ENCODE data around the gene G3BP2. TPM values are rescaled to one million over a fixed set of nuclear protein-coding genes. Genes with fewer than 3 reads are reported as not detected.

G3BP2 gene
- total and polyA plus RNA-seq, 4 donors = 15.7 to 81.6 (median 55.1) TPM

DNA sequence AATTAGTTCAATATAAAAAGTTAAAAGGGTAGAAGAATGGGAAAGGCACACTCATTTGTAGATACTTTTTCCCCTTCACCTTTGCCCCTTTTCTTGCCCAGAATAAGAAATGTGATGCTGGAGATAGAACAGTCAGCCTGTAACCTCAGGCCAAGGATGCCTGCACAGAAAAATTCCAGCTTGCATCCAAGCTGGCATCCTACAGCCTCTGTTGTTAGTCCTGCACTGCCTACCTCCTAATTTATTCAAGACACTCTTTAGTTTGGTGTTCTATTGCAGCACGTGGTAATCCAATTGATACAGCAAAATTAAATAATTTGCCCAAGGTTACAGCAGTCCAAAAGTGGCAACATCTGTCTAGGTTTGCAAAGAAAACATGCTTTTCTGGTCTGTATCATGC, 41.5 kb upstream of the G3BP2 start:
- H3K27me3 ChIP-seq (ENCODE audit: control insufficient read depth in 4 of 4, insufficient read depth in 4 of 4, low read length in 3 of 4) = no peaks in the 10 kb centered on the region
- H3K4me1 ChIP-seq (ENCODE audit: control insufficient read depth in 4 of 4, insufficient read depth in 4 of 4, low read length in 3 of 4) = peaks cover 9 to 27% (median 13%) of the 10 kb centered on the region in 4 donors
- H3K9ac ChIP-seq (ENCODE audit: low read depth in 1 of 2, low read length in 2 of 2) = no peak overlapping the region
- H3K9me3 ChIP-seq (ENCODE audit: control insufficient read depth in 4 of 4, low read length in 3 of 4) = no peaks in the 10 kb centered on the region
- TF ChIP-seq NR2F2 (IDR thresholded peaks at IDR 0.05) = no peak
- no peak for TF ChIP-seq HNF4A (conservative IDR thresholded peaks at IDR 0.05)
- no peak for TF ChIP-seq FOXA2 (IDR thresholded peaks at IDR 0.05)
- TF ChIP-seq, protein P1, sequence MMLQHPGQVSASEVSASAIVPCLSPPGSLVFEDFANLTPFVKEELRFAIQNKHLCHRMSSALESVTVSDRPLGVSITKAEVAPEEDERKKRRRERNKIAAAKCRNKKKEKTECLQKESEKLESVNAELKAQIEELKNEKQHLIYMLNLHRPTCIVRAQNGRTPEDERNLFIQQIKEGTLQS (IDR thresholded peaks at IDR 0.05) = no peak
- TF ChIP-seq TAF1 (conservative IDR thresholded peaks at IDR 0.05) = no peak
- TF ChIP-seq EGR1 (IDR thresholded peaks at IDR 0.05; ENCODE audit: low read depth in 2 of 2) = no peak
- TF ChIP-seq, protein P2, sequence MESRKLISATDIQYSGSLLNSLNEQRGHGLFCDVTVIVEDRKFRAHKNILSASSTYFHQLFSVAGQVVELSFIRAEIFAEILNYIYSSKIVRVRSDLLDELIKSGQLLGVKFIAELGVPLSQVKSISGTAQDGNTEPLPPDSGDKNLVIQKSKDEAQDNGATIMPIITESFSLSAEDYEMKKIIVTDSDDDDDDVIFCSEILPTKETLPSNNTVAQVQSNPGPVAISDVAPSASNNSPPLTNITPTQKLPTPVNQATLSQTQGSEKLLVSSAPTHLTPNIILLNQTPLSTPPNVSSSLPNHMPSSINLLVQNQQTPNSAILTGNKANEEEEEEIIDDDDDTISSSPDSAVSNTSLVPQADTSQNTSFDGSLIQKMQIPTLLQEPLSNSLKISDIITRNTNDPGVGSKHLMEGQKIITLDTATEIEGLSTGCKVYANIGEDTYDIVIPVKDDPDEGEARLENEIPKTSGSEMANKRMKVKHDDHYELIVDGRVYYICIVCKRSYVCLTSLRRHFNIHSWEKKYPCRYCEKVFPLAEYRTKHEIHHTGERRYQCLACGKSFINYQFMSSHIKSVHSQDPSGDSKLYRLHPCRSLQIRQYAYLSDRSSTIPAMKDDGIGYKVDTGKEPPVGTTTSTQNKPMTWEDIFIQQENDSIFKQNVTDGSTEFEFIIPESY (IDR thresholded peaks at IDR 0.05) = no peak
- TF ChIP-seq JUND (IDR thresholded peaks at IDR 0.05) = no peak
- no peak for TF ChIP-seq FOXA1 (IDR thresholded peaks at IDR 0.05)
- TF ChIP-seq HNF4G (IDR thresholded peaks at IDR 0.05) = no peak
- H3K4me3 ChIP-seq (ENCODE audit: low read depth in 1 of 3, low read length in 3 of 3) = no peak overlapping the region
- H3K36me3 ChIP-seq (ENCODE audit: control insufficient read depth in 4 of 4, insufficient read depth in 3 of 4, low read depth in 1 of 4, low read length in 3 of 4) = peaks cover 0 to 5% (median 3%) of the 10 kb centered on the region in 4 donors
- H3K27ac ChIP-seq (ENCODE audit: low read depth in 1 of 2, low read length in 2 of 2) = no peak overlapping the region
- no peak for DNase-seq (ENCODE audit: low spot score)
- 38% methylated on average over 1 of the region's 1 CpG for WGBS

DNA sequence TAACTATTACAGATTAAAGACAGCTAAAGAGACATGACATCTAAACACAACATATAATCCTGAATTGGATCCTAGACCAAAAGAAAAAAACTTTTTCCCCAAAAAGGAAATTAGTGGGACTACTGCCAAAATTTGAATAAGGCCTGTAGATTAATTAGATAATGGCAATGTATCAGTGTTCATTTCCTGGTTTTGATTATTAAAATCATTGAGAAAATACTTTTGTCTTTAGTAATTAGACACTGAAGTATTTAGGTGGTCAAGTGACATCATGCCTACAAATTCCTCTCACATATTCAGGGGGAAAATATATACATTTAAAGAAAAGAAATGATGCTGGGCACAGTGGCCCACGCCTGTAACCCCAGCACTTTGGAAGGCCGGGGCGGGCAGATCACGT, 40.8 kb upstream of the G3BP2 start:
- Histone ChIP-seq H3K27me3 (ENCODE audit: control insufficient read depth in 4 of 4, insufficient read depth in 4 of 4, low read length in 3 of 4) (no peaks in the 10 kb centered on the region), H3K9me3 (ENCODE audit: control insufficient read depth in 4 of 4, low read length in 3 of 4) (no peaks in the 10 kb centered on the region)

DNA sequence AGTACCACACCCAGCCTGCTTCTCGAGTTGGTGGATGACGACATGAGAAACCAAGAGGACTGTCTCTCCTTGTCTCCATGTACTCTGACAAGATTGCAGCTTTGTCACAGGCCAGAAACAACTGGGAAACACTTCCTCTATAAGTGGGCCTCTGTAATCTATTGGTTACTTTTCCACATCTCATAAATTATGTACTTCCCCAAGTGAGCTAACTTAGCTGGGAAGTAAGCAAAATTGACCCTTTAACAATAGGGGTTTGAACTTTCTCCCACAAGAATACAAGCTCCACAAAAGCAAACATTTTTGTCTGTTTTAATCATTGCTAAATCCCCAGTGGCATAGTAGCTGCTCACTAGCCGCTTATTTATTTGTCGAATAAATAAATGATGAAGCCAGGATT, 37.0 kb upstream of the G3BP2 start:
- WGBS = 49% methylated on average over 4 of the region's 4 CpGs
- H3K9ac ChIP-seq (ENCODE audit: low read depth in 1 of 2, low read length in 2 of 2) = no peak overlapping the region
- H3K4me3 ChIP-seq (ENCODE audit: low read depth in 1 of 3, low read length in 3 of 3) = no peak overlapping the region
- H3K27ac ChIP-seq (ENCODE audit: low read depth in 1 of 2, low read length in 2 of 2) = no peak overlapping the region
- TF ChIP-seq SP1 (IDR thresholded peaks at IDR 0.05) = peak; percentile 20
- TF ChIP-seq GABPA (IDR thresholded peaks at IDR 0.05 in 1 of 2, conservative IDR thresholded peaks at IDR 0.05 in 1 of 2) = no peak
- no peak for TF ChIP-seq NR2F2 (IDR thresholded peaks at IDR 0.05)
- peak in 1 of 2 donors; percentile 4 for TF ChIP-seq RAD21 (IDR thresholded peaks at IDR 0.05)
- peak; percentile 9 to 24 for TF ChIP-seq HNF4A (conservative IDR thresholded peaks at IDR 0.05)
- TF ChIP-seq, protein P3, sequence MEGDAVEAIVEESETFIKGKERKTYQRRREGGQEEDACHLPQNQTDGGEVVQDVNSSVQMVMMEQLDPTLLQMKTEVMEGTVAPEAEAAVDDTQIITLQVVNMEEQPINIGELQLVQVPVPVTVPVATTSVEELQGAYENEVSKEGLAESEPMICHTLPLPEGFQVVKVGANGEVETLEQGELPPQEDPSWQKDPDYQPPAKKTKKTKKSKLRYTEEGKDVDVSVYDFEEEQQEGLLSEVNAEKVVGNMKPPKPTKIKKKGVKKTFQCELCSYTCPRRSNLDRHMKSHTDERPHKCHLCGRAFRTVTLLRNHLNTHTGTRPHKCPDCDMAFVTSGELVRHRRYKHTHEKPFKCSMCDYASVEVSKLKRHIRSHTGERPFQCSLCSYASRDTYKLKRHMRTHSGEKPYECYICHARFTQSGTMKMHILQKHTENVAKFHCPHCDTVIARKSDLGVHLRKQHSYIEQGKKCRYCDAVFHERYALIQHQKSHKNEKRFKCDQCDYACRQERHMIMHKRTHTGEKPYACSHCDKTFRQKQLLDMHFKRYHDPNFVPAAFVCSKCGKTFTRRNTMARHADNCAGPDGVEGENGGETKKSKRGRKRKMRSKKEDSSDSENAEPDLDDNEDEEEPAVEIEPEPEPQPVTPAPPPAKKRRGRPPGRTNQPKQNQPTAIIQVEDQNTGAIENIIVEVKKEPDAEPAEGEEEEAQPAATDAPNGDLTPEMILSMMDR (IDR thresholded peaks at IDR 0.05; ENCODE audit: low read depth, low read length, missing input control) = no peak
- TF ChIP-seq, protein P1 (IDR thresholded peaks at IDR 0.05) = no peak
- TF ChIP-seq JUND (IDR thresholded peaks at IDR 0.05) = peak in 1 of 2 donors; percentile 9
- TF ChIP-seq, protein P2 (IDR thresholded peaks at IDR 0.05) = no peak
- no peak for TF ChIP-seq TAF1 (conservative IDR thresholded peaks at IDR 0.05)
- TF ChIP-seq RXRA (IDR thresholded peaks at IDR 0.05) = peak in 1 of 2 donors; percentile 22
- TF ChIP-seq, protein P4, sequence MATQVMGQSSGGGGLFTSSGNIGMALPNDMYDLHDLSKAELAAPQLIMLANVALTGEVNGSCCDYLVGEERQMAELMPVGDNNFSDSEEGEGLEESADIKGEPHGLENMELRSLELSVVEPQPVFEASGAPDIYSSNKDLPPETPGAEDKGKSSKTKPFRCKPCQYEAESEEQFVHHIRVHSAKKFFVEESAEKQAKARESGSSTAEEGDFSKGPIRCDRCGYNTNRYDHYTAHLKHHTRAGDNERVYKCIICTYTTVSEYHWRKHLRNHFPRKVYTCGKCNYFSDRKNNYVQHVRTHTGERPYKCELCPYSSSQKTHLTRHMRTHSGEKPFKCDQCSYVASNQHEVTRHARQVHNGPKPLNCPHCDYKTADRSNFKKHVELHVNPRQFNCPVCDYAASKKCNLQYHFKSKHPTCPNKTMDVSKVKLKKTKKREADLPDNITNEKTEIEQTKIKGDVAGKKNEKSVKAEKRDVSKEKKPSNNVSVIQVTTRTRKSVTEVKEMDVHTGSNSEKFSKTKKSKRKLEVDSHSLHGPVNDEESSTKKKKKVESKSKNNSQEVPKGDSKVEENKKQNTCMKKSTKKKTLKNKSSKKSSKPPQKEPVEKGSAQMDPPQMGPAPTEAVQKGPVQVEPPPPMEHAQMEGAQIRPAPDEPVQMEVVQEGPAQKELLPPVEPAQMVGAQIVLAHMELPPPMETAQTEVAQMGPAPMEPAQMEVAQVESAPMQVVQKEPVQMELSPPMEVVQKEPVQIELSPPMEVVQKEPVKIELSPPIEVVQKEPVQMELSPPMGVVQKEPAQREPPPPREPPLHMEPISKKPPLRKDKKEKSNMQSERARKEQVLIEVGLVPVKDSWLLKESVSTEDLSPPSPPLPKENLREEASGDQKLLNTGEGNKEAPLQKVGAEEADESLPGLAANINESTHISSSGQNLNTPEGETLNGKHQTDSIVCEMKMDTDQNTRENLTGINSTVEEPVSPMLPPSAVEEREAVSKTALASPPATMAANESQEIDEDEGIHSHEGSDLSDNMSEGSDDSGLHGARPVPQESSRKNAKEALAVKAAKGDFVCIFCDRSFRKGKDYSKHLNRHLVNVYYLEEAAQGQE (IDR thresholded peaks at IDR 0.05) = no peak
- peaks cover 5 to 22% (median 7%) of the 10 kb centered on the region in 4 donors for H3K4me1 ChIP-seq (ENCODE audit: control insufficient read depth in 4 of 4, insufficient read depth in 4 of 4, low read length in 3 of 4)
- no peak for DNase-seq (ENCODE audit: low spot score)
- no peaks in the 10 kb centered on the region for H3K27me3 ChIP-seq (ENCODE audit: control insufficient read depth in 4 of 4, insufficient read depth in 4 of 4, low read length in 3 of 4)
- no peaks in the 10 kb centered on the region for H3K9me3 ChIP-seq (ENCODE audit: control insufficient read depth in 4 of 4, low read length in 3 of 4)
- no peaks in the 10 kb centered on the region for H3K36me3 ChIP-seq (ENCODE audit: control insufficient read depth in 4 of 4, insufficient read depth in 3 of 4, low read depth in 1 of 4, low read length in 3 of 4)

More for the DNA sequence above, 40.8 kb upstream of the G3BP2 start:
- peaks cover 9 to 30% (median 13%) of the 10 kb centered on the region in 4 donors for H3K4me1 ChIP-seq (ENCODE audit: control insufficient read depth in 4 of 4, insufficient read depth in 4 of 4, low read length in 3 of 4)
- peaks cover 0 to 5% (median 2%) of the 10 kb centered on the region in 4 donors for H3K36me3 ChIP-seq (ENCODE audit: control insufficient read depth in 4 of 4, insufficient read depth in 3 of 4, low read depth in 1 of 4, low read length in 3 of 4)
- H3K9ac ChIP-seq (ENCODE audit: low read depth in 1 of 2, low read length in 2 of 2) = no peak overlapping the region
- WGBS = 91% methylated on average over 4 of the region's 4 CpGs
- H3K27ac ChIP-seq (ENCODE audit: low read depth in 1 of 2, low read length in 2 of 2) = no peak overlapping the region
- DNase-seq (ENCODE audit: low spot score) = no peak
- no peak overlapping the region for H3K4me3 ChIP-seq (ENCODE audit: low read depth in 1 of 3, low read length in 3 of 3)
- no peak for TF ChIP-seq TAF1 (conservative IDR thresholded peaks at IDR 0.05)
- no peak for TF ChIP-seq RAD21 (IDR thresholded peaks at IDR 0.05)
